MM.1S (cell line): ENCODE measurements around the gene SLC16A1.

Source experiments
- EZH2 ChIP-seq: fragments of 300-600 bp; sonication (generic); optimal IDR thresholded peaks from 2 replicates; pipeline ENCODE3; 2017; ENCODE audit warnings: low read depth, mild to moderate bottlenecking, antibody characterized with exemption, low read length, mixed read lengths
- TF ChIP-seq, protein P1 (sequence below): fragments of 300-600 bp; sonication (generic); IDR thresholded peaks from 2 replicates; pipeline ENCODE4 v1.5.1; 2016; ENCODE audit warnings: antibody characterized with exemption, low read length, mixed read lengths

DNA sequence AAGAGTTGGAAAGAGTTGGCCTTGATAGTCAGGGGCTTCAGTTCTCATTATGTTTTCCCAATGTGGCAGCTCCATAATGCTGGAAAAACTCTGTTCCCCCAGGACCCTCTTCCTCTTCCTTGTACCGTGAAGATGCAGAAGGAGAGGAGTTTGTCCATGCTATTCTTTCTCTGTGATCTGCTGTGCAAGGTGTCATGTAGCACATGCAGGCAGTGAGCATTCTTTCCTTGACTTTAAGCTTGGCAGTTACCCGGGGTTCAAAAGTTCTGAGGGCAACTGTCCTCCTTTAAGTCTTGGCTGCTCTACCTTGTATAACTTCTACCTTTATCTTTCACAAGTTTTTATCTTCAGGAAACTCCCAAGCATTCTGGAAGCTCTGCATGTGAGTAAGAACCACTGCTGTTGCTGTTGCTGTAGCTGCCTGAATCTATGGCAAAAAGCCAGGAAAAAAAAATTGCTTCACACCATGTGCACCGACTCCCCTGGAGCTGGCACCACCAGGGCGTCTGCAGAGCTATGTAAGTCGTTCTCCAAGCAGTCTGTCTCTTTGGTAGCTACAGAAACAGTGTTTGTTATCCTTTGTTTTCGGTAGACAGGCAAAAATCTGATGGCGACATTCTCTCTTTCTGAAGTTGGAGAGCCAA is 42.7 kb upstream of the SLC16A1 start:
- TF ChIP-seq EZH2, result no peak
- TF ChIP-seq, protein P1, sequence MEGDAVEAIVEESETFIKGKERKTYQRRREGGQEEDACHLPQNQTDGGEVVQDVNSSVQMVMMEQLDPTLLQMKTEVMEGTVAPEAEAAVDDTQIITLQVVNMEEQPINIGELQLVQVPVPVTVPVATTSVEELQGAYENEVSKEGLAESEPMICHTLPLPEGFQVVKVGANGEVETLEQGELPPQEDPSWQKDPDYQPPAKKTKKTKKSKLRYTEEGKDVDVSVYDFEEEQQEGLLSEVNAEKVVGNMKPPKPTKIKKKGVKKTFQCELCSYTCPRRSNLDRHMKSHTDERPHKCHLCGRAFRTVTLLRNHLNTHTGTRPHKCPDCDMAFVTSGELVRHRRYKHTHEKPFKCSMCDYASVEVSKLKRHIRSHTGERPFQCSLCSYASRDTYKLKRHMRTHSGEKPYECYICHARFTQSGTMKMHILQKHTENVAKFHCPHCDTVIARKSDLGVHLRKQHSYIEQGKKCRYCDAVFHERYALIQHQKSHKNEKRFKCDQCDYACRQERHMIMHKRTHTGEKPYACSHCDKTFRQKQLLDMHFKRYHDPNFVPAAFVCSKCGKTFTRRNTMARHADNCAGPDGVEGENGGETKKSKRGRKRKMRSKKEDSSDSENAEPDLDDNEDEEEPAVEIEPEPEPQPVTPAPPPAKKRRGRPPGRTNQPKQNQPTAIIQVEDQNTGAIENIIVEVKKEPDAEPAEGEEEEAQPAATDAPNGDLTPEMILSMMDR, result no peak
